ENCODE data around the gene PI4KB.

The PI4KB gene

GRCh38 chr1:151242442-151242841 lies 84.8 kb downstream of the PI4KB start:
- Histone ChIP-seq H3K27ac (no peak overlapping the region), H3K9ac (ENCODE audit: insufficient read length) (no peak overlapping the region), H3K4me3 (no peak overlapping the region), H3K9me3 (ENCODE audit: low read depth, low read length) (no peaks in the 10 kb centered on the region), H3K36me3 (ENCODE audit: insufficient read depth, low read length) (peaks cover 93% of the 10 kb centered on the region)
- TF ChIP-seq POLR2AphosphoS5 (IDR thresholded peaks at IDR 0.05; ENCODE audit: borderline replicate concordance, low read depth, low read length) (no peak), FOXP2 (optimal IDR thresholded peaks at IDR 0.05; ENCODE audit: control extremely low read depth, extremely low read length, insufficient read depth) (no peak), EZH2 (IDR thresholded peaks at IDR 0.05) (no peak)
- DNase-seq (ENCODE audit: low read depth, low spot score) = no peak

Measured in SK-N-MC (cell line).